HepG2 (cell line): Measurements from ENCODE around the gene DND1. TPM values are rescaled to one million over a fixed set of nuclear protein-coding genes. Genes with fewer than 3 reads are reported as not detected.

Experiments
- DMAP1 ChIP-seq: IDR thresholded peaks from 2 replicates; pipeline ENCODE4 v1.6.1; 2016
- JDP2 ChIP-seq: sonication (generic); formaldehyde crosslinking; IDR thresholded peaks from 2 replicates; pipeline ENCODE4 v1.8.1; 2022; ENCODE audit warnings: missing genetic modification reagents, borderline replicate concordance
- KLF16 ChIP-seq, 2 experiments: sonication (generic) in 1 of 2; formaldehyde crosslinking in 1 of 2; IDR thresholded peaks; 2 replicates each; pipeline versions ENCODE4 v1.6.1 to v1.8.0; 2016 to 2023; ENCODE audit warnings: missing genetic modification reagents in 2 of 2, missing compliant biosample characterization in 1 of 2
- MXD4 ChIP-seq: IDR thresholded peaks from 2 replicates; pipeline ENCODE4 v1.6.1; 2016; ENCODE audit warnings: mild to moderate bottlenecking, missing biosample characterization, missing genetic modification reagents
- MYNN ChIP-seq: sonication (generic); formaldehyde crosslinking; IDR thresholded peaks from 2 replicates; pipeline ENCODE4 v1.4.0; 2020; ENCODE audit warnings: mild to moderate bottlenecking, low read depth, missing genetic modification reagents
- NAIF1 ChIP-seq: sonication (generic); formaldehyde crosslinking; IDR thresholded peaks from 2 replicates; pipeline ENCODE4 v1.5.0; 2020; ENCODE audit warnings: mild to moderate bottlenecking, missing genetic modification reagents, borderline replicate concordance
- NBN ChIP-seq: fragments of 450-650 bp; conservative IDR thresholded peaks from 2 replicates; pipeline ENCODE4 v1.6.1; 2017
- NFYB ChIP-seq: sonication (generic); formaldehyde crosslinking; IDR thresholded peaks from 2 replicates; pipeline ENCODE4 v1.4.0; 2020; ENCODE audit warnings: missing genetic modification reagents
- PLSCR1 ChIP-seq: sonication (generic); formaldehyde crosslinking; IDR thresholded peaks from 2 replicates; pipeline ENCODE4 v1.5.0; 2020; ENCODE audit warnings: missing genetic modification reagents, mild to moderate bottlenecking, borderline replicate concordance
- POLR2G ChIP-seq: fragments of 200-400 bp; formaldehyde crosslinking; IDR thresholded peaks from 2 replicates; pipeline ENCODE4 v1.6.1; 2018; ENCODE audit warnings: mild to moderate bottlenecking, low read depth, low read length, moderate library complexity
- RBM39 ChIP-seq: fragments of 200-400 bp; formaldehyde crosslinking; IDR thresholded peaks from one replicate; pipeline ENCODE4 v1.6.1; 2018; ENCODE audit warnings: antibody characterized with exemption, mild to moderate bottlenecking, low read depth, low read length; ENCODE audit not compliant: poor library complexity, severe bottlenecking
- REXO4 ChIP-seq: sonication (generic); formaldehyde crosslinking; IDR thresholded peaks from 2 replicates; pipeline ENCODE4 v1.8.0; 2022; ENCODE audit warnings: missing genetic modification reagents, mild to moderate bottlenecking, borderline replicate concordance
- RXRA ChIP-seq: sonication (generic); formaldehyde crosslinking; IDR thresholded peaks from 2 replicates; pipeline ENCODE4 v1.5.1; 2020; ENCODE audit warnings: missing genetic modification reagents
- SALL1 ChIP-seq: sonication (generic); formaldehyde crosslinking; IDR thresholded peaks from 2 replicates; pipeline ENCODE4 v1.8.0; 2022; ENCODE audit warnings: mild to moderate bottlenecking, missing genetic modification reagents
- SMYD3 ChIP-seq: sonication (generic); formaldehyde crosslinking; IDR thresholded peaks from 2 replicates; pipeline ENCODE4 v1.8.1; 2023; ENCODE audit warnings: mild to moderate bottlenecking, missing genetic modification reagents
- SNAI1 ChIP-seq: sonication (generic); formaldehyde crosslinking; IDR thresholded peaks from 2 replicates; pipeline ENCODE4 v1.5.0; 2020; ENCODE audit warnings: mild to moderate bottlenecking, missing genetic modification reagents, borderline replicate concordance
- SP4 ChIP-seq: sonication (generic); formaldehyde crosslinking; IDR thresholded peaks from 2 replicates; pipeline ENCODE4 v1.8.1; 2023; ENCODE audit warnings: mild to moderate bottlenecking, missing genetic modification reagents
- YEATS4 ChIP-seq: sonication (generic); formaldehyde crosslinking; IDR thresholded peaks from 2 replicates; pipeline ENCODE4 v1.4.0; 2020; ENCODE audit warnings: missing genetic modification reagents, borderline replicate concordance
- ZNF17 ChIP-seq: sonication (generic); formaldehyde crosslinking; IDR thresholded peaks from 2 replicates; pipeline ENCODE4 v1.5.0; 2020; ENCODE audit warnings: mild to moderate bottlenecking, missing genetic modification reagents
- ZNF543 ChIP-seq: sonication (generic); formaldehyde crosslinking; IDR thresholded peaks from 2 replicates; pipeline ENCODE4 v1.4.0; 2020; ENCODE audit warnings: mild to moderate bottlenecking, missing genetic modification reagents
- ZNF672 ChIP-seq: sonication (generic); formaldehyde crosslinking; IDR thresholded peaks from 2 replicates; pipeline ENCODE4 v1.8.1; 2022; ENCODE audit warnings: missing genetic modification reagents
- ZNF747 ChIP-seq: sonication (generic); formaldehyde crosslinking; IDR thresholded peaks from 2 replicates; pipeline ENCODE4 v1.8.1; 2023; ENCODE audit warnings: missing genetic modification reagents, mild to moderate bottlenecking, borderline replicate concordance
- ZNF776 ChIP-seq: sonication (generic); formaldehyde crosslinking; IDR thresholded peaks from 2 replicates; pipeline ENCODE4 v1.4.0; 2020; ENCODE audit warnings: mild to moderate bottlenecking, missing genetic modification reagents
- ZNF839 ChIP-seq: sonication (generic); formaldehyde crosslinking; IDR thresholded peaks from 2 replicates; pipeline ENCODE4 v1.4.0; 2020; ENCODE audit warnings: missing genetic modification reagents, mild to moderate bottlenecking, borderline replicate concordance
- ZSCAN31 ChIP-seq: sonication (generic); formaldehyde crosslinking; IDR thresholded peaks from 2 replicates; pipeline ENCODE4 v1.5.0; 2020; ENCODE audit warnings: low read depth, mild to moderate bottlenecking, missing genetic modification reagents
- polyA plus RNA-seq, 8 experiments: library from polyadenylated mRNA; depleted of rRNA in 3 of 8; stranded (reverse) in 7 of 8; unstranded in 1 of 8; fragments of >200 nt; fragmentation: Illumina TruSeq in 4 of 8; extraction: Trizol in 4 of 8; gene quantifications; 2 replicates each; pipeline versions ENCODE4 v1.2.1 to v1.2.3, GENCODE V29; 2011 to 2016; ENCODE audit warnings: low read depth in 4 of 8, missing spikeins in 1 of 8, mixed read lengths in 1 of 8; ENCODE audit not compliant: insufficient read depth in 1 of 8
- total RNA-seq, 5 experiments: library from RNA; depleted of rRNA; stranded (reverse); fragments of >200 nt; fragmentation: Illumina TruSeq; extraction: Trizol; gene quantifications; 2 replicates each; pipeline ENCODE4 v1.2.3, GENCODE V29; 2016; ENCODE audit warnings: low read depth in 1 of 5
- TF ChIP-seq, protein P1 (sequence below): sonication (generic); formaldehyde crosslinking; IDR thresholded peaks from 2 replicates; pipeline ENCODE4 v1.8.1; 2023; ENCODE audit warnings: missing genetic modification reagents, inconsistent platforms, borderline replicate concordance
- TF ChIP-seq, protein P2 (sequence below): sonication (generic); formaldehyde crosslinking; IDR thresholded peaks from 2 replicates; pipeline ENCODE4 v1.8.0; 2022; ENCODE audit warnings: low read depth, missing genetic modification reagents

The DND1 gene
- total and polyA plus RNA-seq, 2 of the 13 experiments (the other 11 are each of a cell fraction or from before 2014, with no cell fraction given), result 0.48 to 0.55 TPM

DNA sequence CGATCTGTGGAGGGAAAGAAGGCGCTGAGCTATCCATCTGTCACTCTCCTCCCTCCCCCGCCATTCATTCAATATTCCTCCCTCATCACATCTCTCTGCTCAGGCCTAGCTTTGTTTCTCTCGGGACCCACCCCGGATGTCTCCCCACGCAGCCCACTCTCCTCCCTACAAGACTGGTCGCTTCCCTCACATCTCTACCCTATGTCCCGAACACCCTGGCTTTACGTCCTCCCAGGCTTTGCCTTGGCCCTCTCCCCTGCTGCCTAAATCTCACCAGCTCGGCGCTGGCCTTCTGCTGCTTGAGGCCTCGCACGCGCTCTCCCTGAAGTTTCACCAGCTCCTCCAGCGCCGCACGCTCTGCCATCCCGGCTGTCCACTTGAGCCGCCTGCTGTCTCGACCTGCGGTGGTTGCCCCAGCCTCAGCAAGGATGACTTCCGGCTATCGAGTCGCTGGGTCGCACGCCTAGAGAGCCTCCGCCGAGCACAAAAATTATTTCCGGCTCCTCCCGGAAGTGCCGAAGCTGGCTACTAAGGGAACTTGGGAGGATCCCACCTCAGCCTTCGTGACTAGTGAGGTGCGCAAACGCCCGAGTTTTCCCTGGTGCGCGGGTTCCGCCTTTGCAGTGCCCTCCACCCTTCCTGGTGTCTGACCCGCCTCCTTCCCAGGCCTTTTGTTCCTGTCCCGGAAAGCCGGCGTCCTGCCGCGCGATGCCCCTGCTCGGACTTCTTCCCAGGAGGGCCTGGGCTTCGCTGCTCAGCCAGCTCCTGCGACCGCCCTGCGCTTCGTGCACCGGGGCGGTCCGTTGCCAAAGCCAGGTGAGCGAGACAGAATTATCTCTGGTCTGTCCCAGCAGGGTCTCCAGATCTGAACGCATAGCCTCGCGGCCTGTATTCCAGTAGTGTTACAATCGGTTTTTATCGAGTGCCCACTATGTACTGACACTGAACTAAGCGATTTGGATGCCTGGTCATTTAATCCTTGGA, 17.9 kb upstream of the DND1 start, which contains the start of the genes HARS1 and HARS2 (continued):
- TF ChIP-seq, protein P1, sequence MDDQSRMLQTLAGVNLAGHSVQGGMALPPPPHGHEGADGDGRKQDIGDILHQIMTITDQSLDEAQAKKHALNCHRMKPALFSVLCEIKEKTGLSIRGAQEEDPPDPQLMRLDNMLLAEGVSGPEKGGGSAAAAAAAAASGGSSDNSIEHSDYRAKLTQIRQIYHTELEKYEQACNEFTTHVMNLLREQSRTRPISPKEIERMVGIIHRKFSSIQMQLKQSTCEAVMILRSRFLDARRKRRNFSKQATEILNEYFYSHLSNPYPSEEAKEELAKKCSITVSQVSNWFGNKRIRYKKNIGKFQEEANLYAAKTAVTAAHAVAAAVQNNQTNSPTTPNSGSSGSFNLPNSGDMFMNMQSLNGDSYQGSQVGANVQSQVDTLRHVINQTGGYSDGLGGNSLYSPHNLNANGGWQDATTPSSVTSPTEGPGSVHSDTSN (CRISPR knock-in tag), result 0 out of 2 replicates have a peak, but pooled peaks have one; percentile 72
- TF ChIP-seq DMAP1 (CRISPR knock-in tag), result peak; percentile 75
- TF ChIP-seq NAIF1 (CRISPR knock-in tag), result no peak
- TF ChIP-seq RBM39, result peak; percentile 72
- TF ChIP-seq NBN, result no peak
- peak; percentile 44; the same call in 1 of the 2 replicates for TF ChIP-seq NFYB (CRISPR knock-in tag)
- no peak for TF ChIP-seq MYNN (CRISPR knock-in tag)
- TF ChIP-seq RXRA (CRISPR knock-in tag), result peak; percentile 68
- no peak; the same call in 1 of the 2 replicates for TF ChIP-seq SMYD3 (CRISPR knock-in tag)
- no peak; the same call in 1 of the 2 replicates for TF ChIP-seq ZNF747 (CRISPR knock-in tag)
- peak; percentile 90 for TF ChIP-seq SALL1 (CRISPR knock-in tag)
- TF ChIP-seq KLF16 (CRISPR knock-in tag; IDR thresholded peaks at IDR 0.05), result peak in 1 of 2 experiments; percentile 69; a peak in 1 of 4 replicates
- peak; percentile 44; the same call in 1 of the 2 replicates for TF ChIP-seq SP4 (CRISPR knock-in tag)
- TF ChIP-seq PLSCR1 (CRISPR knock-in tag), result peak; percentile 74; the same call in 1 of the 2 replicates
- TF ChIP-seq REXO4 (CRISPR knock-in tag), result no peak
- TF ChIP-seq, protein P2, sequence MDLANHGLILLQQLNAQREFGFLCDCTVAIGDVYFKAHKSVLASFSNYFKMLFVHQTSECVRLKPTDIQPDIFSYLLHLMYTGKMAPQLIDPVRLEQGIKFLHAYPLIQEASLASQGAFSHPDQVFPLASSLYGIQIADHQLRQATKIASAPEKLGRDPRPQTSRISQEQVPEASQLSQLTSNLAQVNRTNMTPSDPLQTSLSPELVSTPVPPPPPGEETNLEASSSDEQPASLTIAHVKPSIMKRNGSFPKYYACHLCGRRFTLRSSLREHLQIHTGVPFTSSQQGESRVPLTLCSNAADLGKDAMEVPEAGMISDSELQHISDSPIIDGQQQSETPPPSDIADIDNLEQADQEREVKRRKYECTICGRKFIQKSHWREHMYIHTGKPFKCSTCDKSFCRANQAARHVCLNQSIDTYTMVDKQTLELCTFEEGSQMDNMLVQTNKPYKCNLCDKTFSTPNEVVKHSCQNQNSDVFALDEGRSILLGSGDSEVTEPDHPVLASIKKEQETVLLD (CRISPR knock-in tag), result peak; percentile 78
- TF ChIP-seq ZNF672 (CRISPR knock-in tag), result 0 out of 2 replicates have a peak, but pooled peaks have one; percentile 75
- TF ChIP-seq JDP2 (CRISPR knock-in tag), result no peak
- TF ChIP-seq ZNF776 (CRISPR knock-in tag), result peak; percentile 63; the same call in 1 of the 2 replicates
- TF ChIP-seq ZSCAN31 (CRISPR knock-in tag), result peak; percentile 89; the same call in 1 of the 2 replicates
- TF ChIP-seq ZNF839, result peak; percentile 76; the same call in 1 of the 2 replicates
- TF ChIP-seq SNAI1 (CRISPR knock-in tag), result peak; percentile 79; the same call in 1 of the 2 replicates
- TF ChIP-seq YEATS4, result peak; percentile 90
- peak; percentile 95 for TF ChIP-seq POLR2G
- no peak for TF ChIP-seq ZNF543
- TF ChIP-seq ZNF17, result no peak
- TF ChIP-seq MXD4 (CRISPR knock-in tag), result peak; percentile 88
